Liver (tissue), 5 donors: ENCODE data around the gene RTN4. TPM values are rescaled to one million over a fixed set of nuclear protein-coding genes. Genes with fewer than 3 reads are reported as not detected.

Source experiments
- polyA plus RNA-seq, 2 donors: library from polyadenylated mRNA; stranded (reverse) in 1 of 2; unstranded in 1 of 2; fragments of 200-250 nt in 1 of 2; fragments of >200 nt in 1 of 2; fragmentation: Nextera tagmentation in 1 of 2; extraction: Ambion mirVana in 1 of 2; gene quantifications; one replicate each; pipeline versions ENCODE4 v1.2.1 to v1.2.3, GENCODE V29; 2013 to 2015
- small RNA-seq: library from RNA; depleted of rRNA; stranded (forward); fragments of <200 nt; gene quantifications from one replicate; pipeline ENCODE3, GENCODE V24; 2014
- total RNA-seq, 2 donors: library from RNA; depleted of rRNA; stranded (reverse); fragments of >200 nt; gene quantifications; one replicate each; pipeline ENCODE4 v1.2.3, GENCODE V29; 2014
- donor health status: healthy.
- donor health status: healthy.
- donor health status: healthy.

The RTN4 gene
- total and polyA plus RNA-seq, 4 donors, result 73.5 to 348 (median 151) TPM

Small RNA genes lying within 50 kb of the gene (small RNA-seq; reads per million reads assigned to genes)
- not detected for gene RNU6-433P

Other genes with a start within 250 kb of the RTN4 start
- 1 to 10 TPM; 3.8 to 4.9 TPM for gene CLHC1, start 181.8 kb upstream of the RTN4 start, total RNA-seq
- 1 to 10 TPM in 1 of 2 donors, under 1 TPM in 1; 0.45 to 1.3 TPM for gene CLHC1, start 181.8 kb upstream of the RTN4 start, polyA plus RNA-seq
- 100 to 1,000 TPM; 225 to 555 TPM for gene RPS27A, start 182.2 kb upstream of the RTN4 start, total RNA-seq
- gene RPS27A, start 182.2 kb upstream of the RTN4 start, polyA plus RNA-seq, result 100 to 1,000 TPM; 424 to 655 TPM
- gene MTIF2, start 218.8 kb upstream of the RTN4 start, total RNA-seq, result 10 to 100 TPM; 15.4 to 29.7 TPM
- gene MTIF2, start 218.8 kb upstream of the RTN4 start, polyA plus RNA-seq, result 10 to 100 TPM; 17.1 to 19.3 TPM